UCSD-AML1 (cell line): ENCODE measurements around the gene ARHGAP8.
"Not testable (repeated sequence)": the region's sequence is repeated elsewhere in the genome, so short reads cannot be mapped to it uniquely, and the experiment has no call there.

ENCODE experiments used
- DNase-seq: peaks from one replicate; lab custom pipeline; 2025; ENCODE audit not compliant: unreplicated experiment; lab: John Stamatoyannopoulos, UW

Gene ARHGAP8

DNA sequence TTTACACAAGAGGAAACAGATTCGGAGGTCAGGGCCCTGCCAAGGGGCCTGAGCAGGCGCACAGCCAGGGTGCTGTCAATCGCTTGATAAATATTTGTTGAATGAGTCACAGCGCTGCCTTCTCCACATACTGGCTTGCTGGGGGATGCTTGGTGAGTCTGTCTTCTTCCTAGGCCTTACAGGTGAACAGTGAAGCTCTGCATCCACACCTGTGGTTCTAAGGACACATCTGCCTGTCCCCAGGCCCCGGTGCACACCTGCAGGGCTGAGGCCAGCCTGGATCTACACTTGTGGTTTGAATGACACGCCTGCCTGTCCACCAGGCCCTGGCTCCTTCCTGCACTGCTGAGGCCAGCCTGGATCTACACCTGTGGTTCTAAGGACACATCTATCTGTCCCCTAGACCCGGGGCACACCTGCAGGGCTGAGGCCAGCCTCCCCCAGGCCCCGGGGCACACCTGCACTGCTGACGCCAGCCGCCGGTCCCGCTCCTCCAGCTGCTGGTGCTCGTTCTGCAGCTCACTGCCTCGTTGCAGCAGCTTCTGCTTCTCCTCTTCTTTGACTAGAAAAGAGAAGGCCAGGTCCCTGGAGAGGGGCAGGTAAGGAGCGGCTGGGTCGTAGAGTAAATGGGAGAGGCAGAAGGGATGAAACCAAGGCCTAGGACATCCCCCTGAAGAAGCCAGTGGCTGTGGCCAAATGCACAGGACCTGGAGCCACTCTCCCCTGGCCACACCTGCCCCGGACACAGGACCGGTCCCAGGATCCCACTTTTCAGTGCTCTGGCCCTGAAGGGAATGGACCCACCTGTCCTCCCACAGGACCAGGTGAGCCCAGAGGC, 132.8 kb downstream of the ARHGAP8 start:
- DNase-seq, result no peak

DNA sequence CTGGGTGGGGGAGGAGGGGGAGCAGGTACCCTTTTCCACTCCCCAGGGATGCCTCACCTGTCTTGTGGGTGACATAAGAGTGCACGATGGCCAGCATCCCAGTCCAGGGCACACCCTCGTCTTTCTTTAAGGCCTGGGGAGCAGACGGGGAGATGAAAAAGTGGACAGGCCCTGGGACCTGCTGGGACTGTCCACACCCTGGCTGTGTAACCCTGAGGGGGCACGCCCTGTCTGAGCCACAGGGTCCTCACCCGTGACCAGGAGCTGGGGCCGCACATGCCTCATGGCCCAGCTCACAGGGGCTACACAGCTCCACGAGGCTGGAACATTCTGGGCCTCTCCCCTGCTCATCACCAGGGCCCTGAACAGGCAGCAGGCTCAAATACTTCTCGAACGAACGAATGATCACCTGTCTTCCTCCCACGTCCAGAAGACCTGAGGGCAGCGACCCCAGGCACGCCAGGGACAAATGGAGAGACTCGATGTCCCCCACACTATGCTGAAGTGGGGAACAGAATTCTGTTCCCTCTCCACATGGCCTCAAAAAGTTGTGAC, 133.5 kb downstream of the ARHGAP8 start:
- DNase-seq, result no peak

DNA sequence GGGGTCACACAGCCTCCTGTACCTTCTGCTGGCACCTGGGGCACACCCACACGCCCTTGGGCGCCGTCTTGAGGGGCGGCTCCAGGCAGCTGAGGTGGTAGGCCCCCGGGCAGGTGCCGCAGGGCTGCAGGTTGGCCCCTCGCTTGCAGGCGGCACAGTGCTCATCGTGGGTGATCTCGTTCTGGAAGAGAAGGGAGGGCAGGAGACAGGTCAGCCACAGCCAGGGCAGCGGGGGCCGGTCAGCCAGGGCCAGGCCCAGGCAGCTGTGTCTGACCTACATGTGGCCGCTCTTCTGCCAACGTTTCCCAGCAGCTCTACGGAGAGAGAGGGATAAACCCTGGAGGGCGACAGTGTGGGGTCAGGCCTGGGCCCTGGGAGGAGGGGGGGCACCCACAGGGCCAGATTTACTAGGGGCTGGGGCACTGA, 135.6 kb downstream of the ARHGAP8 start:
- no peak for DNase-seq

DNA sequence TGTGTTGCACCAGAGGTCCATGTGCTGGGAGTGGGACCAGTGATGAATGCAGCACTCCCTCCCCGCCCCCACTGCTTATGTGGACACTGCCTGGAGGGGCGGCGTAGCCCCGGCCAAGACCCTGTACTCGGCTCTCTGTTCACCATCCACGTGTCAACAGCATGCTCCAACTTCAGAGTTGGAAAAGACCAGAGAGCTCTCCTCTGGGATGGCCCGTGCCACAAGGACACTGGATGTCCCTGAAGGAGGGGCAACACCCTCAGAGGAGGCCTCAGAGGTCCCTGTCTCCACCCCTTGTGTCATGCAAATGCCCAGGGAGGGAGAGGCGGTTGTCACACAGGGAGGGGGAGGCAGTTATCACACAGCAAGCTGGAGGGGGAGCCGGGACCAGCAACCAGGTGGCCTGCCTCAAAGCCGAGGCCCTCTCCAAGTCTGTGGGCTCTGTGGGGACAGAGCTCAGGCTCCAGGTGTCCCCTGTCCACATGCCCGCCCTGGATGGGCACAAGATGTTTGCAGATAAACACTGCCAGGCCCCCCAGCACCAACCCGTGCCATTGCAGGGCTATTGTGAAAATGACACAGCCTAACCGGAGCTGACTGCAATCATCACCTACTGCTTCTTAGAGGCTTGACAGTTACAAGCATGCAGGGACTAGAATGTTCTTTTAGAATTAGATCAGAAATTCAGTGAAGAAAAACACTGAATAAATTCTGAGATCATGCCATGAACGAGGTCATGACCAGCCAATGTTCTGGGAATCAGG, 136.3 kb downstream of the ARHGAP8 start:
- no peak for DNase-seq

DNA sequence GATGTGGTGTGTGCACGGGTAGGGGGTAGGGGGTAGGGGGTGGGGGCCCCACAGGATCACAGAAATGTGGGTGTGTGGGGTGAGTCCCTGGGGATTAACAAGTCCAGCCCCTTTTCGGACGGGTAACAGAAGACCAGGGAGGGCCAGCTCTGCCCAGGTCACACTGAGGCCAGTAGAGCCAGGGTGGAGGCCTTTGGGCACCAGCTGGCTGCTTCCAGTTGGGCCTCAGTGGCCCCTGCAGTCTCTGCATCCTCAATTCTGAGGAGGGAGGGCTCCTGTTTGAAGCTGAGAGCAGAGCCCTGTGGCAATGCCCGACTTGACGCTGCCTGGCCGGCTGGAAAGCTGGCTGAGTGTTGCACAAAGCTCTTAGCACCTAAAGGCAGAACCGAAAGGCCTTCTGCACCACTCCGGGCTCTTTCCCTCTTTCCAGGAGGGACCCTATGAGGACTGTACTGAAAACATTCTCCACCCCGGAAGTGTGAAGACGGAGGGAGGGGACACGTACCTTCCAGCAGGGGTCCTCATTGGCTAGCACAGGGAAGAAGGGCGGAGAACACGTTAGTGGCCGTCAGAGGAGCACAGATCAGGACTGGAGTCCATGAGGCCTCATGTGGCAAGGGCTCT, 137.0 kb downstream of the ARHGAP8 start:
- DNase-seq, result no peak

DNA sequence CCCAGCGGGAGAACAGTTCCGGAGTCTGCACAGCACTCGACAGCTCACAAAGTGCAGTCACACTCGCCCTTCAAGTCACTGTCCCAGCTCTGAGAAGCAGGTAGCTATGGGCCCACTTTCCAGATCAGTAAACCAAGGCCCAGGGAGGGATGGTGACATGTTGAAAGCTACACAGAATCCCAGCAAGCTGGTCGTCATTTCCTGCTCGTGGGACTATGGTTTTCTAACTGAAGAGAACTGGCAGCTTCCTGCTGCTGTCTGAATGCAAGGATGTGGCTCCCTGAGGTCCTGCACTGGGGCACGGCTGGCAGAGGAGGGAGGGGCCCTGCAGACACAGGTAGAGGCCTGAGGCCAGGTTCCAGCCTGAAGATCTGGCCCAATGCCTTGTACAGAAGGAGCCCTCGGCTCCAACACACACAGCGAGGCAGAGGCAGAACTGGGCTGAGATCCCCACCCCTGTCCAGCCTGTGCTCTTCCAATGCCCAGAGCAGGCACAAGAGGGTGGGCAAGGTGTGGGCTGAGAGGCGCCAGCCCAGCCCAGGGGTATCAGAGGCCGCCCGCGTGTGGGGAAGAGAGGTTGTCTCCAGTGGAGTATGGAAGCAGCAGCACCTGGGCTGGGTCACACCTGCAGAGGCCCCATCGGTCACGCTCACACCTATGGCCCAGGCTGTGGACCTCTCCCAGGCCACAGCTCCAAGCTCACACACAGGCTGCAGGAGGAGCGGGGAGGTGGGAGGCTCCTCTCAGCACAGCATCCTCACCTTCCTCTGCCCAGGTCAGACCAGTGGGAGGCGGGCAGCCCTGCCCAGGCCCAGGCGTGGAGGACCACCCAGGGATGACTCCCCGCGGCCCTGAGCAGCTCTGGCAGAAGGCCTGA, 138.3 kb downstream of the ARHGAP8 start:
- no peak for DNase-seq

DNA sequence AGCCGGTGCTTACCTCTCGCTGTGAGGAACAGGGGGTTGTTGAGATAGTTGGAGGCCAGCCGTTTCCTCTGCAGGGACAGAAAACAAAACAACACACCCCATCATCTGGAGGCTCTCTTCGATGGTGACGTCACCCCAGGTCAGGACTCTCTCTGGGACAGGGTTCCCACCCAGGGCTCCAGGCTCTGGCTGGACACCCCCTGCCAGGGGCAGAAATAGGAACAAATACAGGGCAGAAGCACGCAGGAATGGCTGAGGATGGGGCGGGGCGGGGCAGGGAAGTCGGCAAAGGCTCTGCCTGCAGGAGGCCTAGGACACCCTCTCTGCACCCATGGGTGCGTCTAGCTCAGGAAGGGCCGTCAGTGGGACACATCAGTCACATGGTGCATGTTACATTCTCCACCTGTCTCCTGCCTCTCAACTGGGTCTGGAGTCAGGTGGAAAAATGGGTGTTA, 138.9 kb downstream of the ARHGAP8 start:
- no peak for DNase-seq

DNA sequence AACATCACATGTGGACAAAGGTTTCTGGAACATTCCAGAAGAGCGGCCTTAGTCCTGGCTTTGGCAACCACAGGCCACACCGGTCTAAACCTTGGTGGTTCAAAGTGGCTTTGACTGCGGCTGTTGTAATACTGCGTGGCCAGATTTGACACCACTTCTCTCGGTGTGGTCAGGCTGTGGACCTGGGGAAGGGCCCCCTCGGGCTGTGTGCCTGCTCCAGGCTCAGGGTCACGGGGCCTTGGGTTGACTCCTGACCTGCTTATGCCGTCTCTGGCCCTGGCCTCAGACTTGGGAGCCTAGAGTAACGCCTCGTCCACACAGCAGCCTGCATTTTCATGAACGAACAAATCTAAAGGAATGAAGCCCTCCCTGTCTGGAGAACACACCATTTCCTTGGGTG, 139.4 kb downstream of the ARHGAP8 start:
- no peak for DNase-seq

DNA sequence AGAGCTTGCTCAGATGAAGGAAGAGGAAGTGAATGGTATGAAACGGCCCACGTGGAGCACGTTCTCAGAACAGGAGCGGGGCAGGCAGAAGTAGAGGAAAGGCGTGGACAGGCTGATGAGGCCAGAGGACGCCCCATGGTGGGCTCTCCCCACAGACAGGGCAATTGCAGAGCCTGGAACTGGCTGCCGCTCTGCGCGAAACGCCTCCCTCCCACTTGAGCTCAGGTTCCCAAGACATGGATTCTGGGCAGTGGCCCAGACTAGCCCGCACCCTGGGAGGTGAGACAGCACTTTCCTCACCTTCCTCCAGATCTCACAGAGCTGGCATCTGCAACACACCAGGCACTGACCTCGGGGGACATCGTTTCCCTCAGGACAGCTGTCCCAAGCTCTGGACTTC, 139.9 kb downstream of the ARHGAP8 start:
- DNase-seq, result no peak

DNA sequence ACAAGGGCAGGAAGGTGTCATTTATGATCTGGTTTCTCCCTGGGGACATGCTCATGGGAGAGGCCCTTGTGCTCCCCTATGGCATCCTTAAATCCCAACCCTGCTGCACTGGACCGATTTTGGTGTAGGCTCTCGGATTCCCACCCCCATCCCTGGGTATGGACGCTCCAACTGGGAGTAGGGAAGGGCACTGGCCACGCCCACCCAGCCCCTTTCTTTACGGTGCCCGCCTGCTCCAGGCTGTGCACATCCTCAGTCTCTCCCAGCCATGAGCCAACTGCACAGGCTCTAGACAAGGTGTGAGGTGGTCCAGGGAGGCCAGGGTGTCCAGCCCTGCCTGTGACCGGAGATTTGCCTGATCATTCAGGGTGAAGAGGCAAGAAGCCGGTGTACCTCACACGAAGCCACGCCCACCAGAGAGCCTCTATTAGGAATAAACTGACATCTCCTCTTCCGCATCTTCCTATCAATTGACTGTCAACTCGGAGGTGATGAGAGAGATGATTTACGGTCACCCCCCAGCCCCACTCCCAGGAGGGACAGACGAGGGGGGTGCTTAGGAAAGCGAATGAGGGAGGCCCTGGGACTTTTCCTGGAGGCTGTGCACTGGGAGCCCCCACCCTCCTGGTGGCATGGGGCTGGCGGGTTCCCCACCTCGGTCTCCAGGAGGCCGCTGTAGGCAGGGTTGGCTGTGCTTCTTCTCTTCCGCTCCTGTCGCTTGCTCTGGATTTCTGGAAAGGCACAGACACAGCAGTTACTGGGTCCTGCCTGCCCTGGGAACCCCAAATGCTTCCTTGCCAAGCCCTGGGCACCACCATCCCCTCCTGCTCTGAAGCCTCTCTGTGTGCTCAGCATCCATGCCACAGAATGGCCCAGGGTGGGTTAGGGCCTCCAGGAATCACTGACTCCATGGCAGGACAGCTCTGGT, 140.7 kb downstream of the ARHGAP8 start:
- DNase-seq, result no peak

DNA sequence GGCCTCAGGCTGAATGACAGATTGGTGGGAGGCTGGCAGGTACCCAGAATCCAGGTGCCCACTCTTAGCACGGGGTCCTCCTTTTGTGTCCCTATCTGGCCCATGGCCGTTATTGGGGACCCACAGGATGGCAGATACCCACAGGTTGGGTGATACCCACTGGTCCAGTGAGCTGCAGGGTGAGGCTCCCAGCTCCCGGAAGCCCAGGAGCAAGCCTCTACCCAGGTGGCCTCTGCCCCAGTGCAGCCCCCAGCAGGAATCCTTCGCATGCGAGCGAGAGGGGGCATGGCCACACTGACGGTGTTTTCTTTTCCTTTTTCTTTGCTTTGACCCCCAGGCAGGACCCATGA, 141.3 kb downstream of the ARHGAP8 start:
- no peak for DNase-seq

DNA sequence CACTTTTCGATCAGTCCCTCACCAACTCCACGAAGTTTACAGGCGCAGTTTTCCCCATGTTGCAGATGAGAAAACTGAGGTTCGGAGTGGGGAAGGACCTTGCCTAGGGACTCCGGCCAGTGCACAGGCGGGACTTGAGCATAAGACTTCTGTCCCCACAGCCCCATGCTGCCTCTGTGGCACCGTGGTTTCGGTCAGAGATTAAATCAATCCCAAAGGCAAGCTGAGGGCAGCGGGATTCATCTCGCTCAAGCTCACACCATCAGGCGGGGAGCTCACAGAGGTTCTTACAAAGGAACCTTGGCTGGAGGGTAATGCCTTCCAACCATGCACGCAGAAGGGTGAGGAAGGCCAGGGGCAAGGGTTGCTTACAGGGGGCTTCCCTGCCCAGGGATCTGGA, 141.9 kb downstream of the ARHGAP8 start:
- DNase-seq, result no peak

DNA sequence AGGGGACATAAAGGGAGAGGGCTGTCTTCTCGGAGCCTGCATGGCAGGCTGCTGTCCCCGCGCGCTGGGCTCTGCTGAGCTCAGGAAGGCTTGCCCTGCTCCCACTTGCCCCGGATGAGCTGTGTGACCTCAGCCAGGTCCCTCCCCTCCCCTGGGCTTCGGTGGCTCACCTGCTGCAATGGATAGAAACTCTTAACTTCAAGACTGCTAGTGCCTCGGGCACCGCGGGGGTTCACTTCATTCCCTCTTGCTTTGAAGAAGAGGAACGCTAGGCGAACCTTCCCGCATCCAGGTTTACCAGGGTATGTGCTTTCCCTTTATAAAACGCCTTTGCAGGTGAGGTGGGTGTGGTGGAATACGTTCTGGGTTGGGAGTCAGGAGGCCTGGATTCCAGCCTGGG, 142.4 kb downstream of the ARHGAP8 start:
- DNase-seq, result no peak

DNA sequence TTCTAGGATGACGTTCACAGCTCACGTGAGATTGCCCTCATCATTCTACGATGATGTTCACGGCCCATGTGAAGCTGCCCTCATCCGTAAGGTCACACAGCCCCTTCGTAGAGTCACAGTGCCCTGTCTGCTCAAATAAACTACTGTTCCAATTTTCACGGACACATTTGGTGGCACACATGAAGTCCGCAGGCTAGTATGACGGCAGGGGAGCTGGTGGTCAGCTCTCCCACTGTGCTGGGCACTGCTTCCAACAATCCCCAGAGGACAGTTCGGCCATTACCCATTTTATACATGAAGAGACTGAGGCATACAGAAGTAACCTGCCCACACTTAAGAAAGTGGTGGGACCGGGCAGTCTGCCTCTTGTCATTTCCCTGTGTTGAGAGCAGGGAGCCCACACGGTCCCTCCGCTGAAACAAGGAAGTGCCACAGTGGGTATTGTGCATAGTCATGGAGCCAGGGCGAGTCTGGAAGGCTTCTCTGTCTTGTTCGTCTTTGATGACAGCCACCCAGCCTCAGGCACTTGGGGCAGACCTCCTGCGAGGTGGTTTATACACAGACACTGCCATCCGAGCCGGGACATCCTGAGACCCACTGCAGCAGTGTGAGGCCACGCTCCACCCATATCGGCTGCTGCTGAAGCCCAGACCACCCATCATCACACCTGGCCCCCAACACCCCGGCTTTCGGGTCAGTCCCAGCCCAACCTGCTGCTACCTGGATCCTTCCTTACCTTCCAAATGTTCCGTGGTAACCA, 143.1 kb downstream of the ARHGAP8 start:
- no peak for DNase-seq

DNA sequence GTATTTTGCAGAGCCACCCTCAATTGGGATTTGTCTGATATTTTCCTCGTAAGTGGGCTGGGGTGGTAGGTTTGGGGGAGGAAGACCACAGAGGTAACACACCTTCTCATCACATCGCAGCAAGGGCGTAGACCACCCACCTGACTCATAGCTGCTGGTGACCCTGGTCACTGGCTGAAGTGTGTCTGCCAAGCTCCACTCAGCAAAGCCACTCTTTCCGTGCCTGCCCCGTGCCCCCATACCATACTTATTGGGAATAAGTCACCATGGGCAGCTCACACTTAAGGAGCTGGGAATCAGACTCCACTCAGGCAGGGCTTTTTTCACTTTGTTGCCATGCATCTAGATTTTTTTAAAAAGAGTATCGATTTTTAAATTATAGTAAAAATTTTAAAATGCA, 145.9 kb downstream of the ARHGAP8 start:
- DNase-seq, result no peak

DNA sequence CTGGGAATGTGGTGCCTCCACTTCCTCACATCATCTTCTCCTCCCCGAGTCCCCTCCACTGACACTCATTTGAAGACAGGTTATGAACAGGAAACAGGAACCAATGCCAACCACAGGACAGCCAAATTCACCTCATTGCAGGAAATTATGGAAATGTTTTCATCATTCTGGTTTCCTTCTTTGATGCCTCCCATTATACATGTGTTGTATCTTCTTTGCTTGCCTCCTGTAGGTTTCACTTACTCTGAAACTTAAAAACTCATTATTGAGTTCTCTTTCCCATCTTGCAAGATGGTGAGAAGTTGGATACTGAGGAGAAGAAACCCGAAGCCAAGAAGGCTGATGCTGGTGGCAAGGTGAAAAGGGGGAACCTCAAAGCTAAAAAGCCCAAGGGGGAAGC, 148.9 kb downstream of the ARHGAP8 start:
- no peak for DNase-seq

DNA sequence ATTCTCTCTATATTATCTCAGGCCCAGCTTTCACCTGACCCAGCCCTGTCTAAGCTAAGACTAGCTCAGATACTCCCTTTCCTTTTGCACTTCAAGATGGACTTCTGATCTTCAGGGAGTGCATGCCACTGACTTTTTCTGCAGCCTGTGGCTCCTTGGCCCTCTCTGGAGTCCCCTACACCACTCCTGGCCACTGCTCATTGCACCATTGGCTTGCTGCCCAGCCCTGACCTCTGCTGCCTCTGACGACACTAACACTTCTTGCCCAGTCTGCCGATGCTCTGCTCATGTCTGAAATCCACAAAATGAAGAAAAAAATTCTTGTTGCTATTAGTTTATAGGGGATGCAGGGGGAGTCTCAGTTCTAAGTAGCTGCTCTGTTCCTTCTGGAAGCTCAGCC, 150.8 kb downstream of the ARHGAP8 start:
- DNase-seq, result not testable (repeated sequence)

DNA sequence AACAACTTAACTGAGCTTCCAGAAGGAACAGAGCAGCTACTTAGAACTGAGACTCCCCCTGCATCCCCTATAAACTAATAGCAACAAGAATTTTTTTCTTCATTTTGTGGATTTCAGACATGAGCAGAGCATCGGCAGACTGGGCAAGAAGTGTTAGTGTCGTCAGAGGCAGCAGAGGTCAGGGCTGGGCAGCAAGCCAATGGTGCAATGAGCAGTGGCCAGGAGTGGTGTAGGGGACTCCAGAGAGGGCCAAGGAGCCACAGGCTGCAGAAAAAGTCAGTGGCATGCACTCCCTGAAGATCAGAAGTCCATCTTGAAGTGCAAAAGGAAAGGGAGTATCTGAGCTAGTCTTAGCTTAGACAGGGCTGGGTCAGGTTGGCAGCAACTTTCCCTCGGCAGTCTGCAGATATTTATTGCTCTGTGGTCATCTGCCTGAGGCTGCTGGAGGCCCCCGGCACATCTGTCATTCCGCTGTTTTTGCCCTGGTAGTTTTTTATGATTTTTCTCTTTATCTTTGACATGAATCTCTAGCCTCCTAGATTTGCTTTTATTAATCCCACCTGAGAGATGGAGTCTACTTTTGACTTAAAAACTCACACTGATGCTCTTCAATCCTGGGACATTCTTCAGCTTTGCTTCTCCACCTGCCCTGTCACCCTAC, 152.2 kb downstream of the ARHGAP8 start:
- not testable (repeated sequence) for DNase-seq
